Central memory CD4-positive, alpha-beta T cell (primary cell): Measurements from ENCODE around the gene TRIM32.

Experiments
- DNase-seq: peaks from one replicate; pipeline ENCODE4 v3.0.0; 2022
- total RNA-seq, 3 experiments: gene quantifications; one replicate each; lab custom pipeline; 2026; lab: John Stamatoyannopoulos, UW

TRIM32 gene
- 11.6 to 34.4 (median 17.3) reads per million in 3 experiments for total RNA-seq

DNA sequence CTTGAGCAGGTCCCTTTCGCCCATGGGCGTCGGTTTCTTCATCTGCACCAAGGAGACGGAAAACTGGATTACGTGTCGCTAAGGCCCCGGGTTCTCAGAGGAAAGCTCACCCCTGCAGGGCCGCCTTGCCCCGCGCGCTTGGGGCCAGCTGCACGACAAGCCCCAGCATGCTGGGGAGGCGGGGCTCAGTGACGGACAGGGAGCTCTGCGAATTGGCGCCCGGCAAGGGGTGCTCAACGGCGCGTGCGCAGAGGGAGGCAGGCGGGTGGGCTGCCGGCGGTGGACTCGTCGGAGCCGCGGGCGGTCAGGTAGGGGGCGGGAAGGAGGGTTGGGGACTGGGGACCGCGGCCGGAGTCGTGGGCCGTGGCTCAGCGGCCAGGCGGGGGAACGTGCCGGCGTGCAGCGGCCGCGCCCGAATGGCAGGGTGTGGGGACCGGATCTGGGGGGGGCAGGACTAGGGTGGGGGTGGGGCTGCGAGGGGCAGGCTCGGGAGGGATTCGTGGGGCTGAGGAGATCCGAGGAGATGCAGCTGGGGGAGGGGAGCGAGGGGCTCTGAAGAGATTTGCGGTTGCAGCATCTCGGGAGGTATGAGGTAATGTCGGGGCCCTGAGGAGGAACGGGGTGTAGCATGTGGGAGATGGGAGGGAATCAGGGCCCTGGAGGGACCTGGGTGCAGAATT, at the start of gene TRIM32:
Gene TRIM32, plus strand, starts transcription at position 232 of the 680 bp plus-strand sequence. CDS start 10,438 bp downstream, outside the sequence.
- DNase-seq, result peak; percentile 88

GRCh38 chr9:116639251-116639741, 47.8 kb upstream of the TRIM32 start:
- DNase-seq, result no peak

DNA sequence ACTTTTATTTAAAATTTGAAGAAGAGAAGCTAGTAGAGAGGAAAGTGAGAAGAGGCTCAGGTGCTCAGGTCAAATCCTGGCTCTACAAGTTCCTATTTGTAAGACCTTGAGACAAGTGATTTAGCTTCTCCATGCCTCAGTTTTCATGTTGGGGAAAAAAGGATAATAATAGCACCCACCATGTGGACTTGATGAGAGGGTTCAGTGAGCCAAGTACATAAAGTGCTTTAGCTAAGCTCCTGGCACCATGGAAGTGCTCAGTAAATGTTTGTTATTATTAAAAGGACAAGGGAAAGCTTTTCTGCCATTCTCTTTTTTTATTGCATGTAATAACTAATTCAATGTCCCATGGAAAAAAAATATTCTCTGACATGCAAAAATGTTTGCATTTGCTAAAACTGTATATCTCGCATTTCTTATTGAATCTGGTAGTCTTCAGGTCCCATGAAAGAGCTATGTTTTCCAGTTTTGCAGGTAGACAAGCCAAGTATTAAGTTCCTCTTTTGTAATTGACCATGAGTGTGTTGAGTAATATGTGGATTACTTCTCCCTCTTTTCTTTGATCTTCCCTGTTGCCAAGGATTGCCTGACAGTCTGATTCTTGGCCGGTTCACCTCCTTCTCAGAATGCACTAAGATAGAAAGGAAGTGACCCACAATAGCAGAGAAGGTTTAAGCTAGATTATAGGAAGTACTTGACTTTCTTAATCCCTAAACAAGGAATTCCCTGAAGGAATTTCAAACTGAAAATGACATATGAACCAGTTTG, 45.6 kb upstream of the TRIM32 start:
- DNase-seq, result no peak

- DNase-seq, result no peak
Observed at GRCh38 chr9:116643691-116644090, 43.4 kb upstream of the TRIM32 start.

DNA sequence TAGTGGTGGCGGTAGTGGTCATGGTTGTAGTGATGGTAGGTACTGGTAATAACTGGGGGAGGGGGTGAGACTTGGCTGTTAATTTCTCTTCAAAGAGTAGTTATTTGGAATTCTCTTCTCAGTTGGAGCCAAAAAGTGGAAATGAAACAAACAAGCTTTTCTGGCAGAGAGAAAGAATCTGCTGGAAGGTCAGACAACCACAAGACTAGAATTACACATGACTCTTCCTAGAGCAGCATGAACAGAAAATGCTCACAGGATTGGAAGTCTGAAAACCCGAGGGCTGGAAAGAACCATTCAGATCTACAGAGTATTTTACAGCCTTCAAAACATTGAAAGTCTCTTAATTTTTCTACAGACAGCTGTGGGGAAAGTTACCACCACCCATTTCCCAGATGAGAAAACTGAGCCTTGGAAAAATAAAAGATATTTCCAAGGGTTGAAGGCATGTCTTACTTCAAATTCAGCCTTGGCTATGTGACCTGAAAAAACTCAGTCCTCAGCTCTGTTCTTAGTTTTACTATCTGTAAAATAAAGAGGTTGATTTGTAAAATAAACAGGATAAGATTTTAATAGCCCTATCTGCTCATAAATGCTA, 42.9 kb upstream of the TRIM32 start:
- no peak for DNase-seq

GRCh38 chr9:116646661-116647514, 40.2 kb upstream of the TRIM32 start:
- no peak for DNase-seq

- DNase-seq, result no peak
Observed at GRCh38 chr9:116647515-116647809, 39.6 kb upstream of the TRIM32 start.

GRCh38 chr9:116653348-116654058, 33.6 kb upstream of the TRIM32 start:
- no peak for DNase-seq

DNA sequence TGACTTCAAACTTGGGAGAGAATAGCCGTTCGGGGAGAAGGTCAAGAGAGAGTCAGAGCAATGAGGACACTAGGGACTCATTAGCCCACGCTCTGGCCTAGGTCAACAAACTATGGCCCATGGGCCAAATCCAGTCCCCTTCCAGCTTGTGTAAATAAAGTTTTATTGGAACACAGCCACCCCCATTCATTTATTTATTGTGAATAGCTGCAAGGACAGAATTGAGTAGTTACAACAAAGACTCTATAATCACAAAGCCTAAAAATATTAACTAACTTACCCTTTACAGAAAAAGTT, 33.1 kb upstream of the TRIM32 start:
- DNase-seq, result no peak

DNA sequence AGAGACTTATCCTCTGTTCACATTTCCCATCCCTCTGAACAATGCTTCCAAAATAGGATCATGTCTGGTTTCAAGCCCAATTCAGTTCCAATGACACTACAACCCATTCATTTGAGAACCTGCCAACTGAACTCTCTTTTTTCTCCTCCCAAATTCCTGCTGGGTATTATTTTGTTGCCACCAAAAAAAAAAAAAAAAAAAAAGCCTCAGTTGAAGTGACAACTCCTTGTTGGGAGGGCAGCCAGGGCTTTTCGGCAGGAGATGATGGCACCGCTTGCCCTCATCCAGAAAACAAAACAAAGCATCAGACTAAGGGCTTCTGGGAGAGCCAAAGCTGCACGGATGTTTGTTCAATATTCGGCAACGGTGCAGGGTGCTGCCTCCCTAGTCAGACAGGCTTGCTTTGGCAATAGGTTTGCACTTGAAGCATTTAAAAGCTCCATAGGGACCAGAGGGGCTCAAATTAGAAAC, 30.6 kb upstream of the TRIM32 start:
- DNase-seq, result no peak

- DNase-seq, result no peak
Observed at GRCh38 chr9:116656977-116657376, 30.1 kb upstream of the TRIM32 start.

- no peak for DNase-seq
Observed at GRCh38 chr9:116658265-116658664, 28.8 kb upstream of the TRIM32 start.

DNA sequence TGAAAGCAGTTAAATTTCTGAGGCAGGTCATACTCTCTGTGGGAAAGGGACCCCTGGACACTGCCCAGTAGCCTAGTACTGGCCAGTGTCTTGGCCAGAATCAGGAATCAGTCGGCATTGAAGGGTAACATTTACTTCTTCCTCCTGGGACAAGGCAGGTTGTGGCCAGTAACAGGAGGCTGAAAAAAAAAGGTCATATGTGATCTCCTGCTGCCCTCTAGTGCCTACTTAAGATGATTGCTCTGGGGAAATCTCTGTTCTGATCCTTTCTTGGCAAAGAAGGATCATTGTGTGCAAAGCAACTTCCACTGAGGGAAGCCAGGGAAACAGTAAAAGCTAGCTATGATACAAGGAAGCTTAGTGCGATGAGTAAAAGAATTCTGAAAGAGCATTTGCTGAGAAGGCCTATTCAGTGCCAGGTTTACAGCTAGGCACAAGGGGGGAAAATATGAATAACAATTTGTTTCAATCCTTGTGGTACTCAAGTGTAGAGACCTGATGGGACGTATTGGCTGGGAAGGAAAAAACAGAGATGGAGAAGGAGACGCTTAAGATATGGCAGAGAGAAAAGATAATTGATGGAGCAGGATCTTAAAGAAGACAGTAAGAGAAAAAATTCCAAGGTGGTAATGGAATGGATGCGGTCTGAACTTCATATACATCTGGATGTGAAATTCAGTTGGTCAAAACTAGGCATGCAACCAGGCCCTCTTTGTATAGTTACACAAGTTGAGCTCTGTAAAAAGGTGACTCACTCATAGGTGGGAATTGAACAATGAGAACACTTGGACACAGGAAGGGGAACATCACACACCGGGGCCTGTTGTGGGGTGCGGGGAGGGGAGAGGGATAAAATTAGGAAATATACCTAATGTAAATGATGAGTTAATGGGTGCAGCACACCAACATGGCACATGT, 25.8 kb upstream of the TRIM32 start:
- peak; percentile 14 for DNase-seq

GRCh38 chr9:116662646-116663310, 24.3 kb upstream of the TRIM32 start:
- no peak for DNase-seq

DNA sequence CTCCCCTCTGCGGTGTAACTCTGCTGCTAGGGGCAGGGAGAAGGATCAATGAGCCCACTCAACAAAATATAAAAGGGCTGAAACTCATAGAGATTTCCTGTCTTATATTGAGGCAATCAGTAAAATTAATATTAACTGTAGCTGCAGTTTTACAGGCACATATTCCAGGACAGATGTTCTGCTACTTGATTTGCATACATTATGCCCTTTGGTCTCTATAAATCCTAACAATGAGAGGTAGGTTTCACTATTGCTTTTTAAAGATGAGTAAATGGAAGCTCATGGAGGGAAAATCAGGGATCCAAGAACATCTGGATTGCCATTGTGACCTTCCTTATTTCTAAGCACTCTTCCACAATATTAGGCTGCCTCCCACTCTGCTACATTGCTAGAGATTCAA, 23.5 kb upstream of the TRIM32 start:
- DNase-seq, result no peak

- no peak for DNase-seq
Observed at GRCh38 chr9:116668970-116669695, 18.0 kb upstream of the TRIM32 start.

- no peak for DNase-seq
Observed at GRCh38 chr9:116671605-116672004, 15.5 kb upstream of the TRIM32 start.

DNA sequence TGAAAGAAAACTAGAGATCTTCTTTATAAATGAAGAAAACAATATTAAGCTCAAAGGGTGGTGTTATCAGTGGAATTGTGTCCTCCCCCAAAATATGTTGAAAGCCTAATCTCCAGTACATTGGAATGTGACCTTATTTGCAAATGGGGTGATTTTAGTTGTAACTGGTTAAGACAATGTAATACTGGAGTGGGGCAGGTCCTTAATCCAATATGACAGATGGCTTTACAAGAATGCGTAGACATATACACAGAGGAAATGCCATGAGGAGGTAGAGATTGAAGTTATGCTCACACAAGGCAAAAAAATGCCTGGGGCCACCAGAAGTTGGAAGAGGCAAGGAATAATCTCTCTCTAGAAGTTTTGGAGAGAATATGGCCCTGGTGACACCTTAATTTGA, 13.7 kb upstream of the TRIM32 start:
- DNase-seq, result no peak

DNA sequence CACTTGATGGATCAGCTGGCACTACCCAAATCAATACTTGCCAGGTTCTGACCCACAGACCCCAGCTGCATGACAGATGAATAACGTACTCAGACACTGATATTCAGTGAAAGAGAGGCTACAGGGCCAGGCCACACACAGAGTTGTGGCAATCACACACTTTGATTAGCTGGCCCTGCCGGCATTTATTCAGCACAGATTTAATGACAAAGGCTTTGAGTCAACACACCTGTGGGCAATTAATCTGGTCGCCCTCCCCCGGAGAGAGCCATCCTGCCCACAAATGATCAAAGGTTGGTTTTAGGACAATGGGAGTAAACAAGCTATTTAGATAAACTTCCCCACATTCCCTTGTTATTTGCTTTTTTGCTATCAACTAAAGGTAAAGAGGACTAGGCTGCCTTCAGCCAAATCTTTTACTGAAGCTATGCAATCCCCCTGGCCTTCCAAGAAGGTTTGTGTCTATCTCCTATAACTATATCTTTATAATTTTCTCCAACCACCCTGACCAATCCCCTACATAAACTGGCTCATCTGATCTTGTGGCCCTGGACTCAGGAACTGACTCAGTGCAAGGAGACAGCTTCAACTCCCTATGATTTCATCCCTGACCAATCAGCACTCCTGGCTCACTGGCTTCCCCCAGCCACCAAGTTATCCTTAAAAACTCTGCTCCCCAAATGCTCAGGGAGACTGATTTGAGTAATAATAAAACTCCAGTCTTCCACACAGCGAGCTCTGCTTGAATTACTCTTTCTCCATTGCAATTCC, 12.7 kb upstream of the TRIM32 start:
- no peak for DNase-seq
